Testis (tissue), 2 donors: ENCODE results near the gene SH3RF1.

Experiments used
- CTCF ChIP-seq, 3 experiments: fragments of 450-650 bp in 2 of 3; fragments of 200-600 bp in 1 of 3; sonication (generic) in 1 of 3; IDR thresholded peaks; one replicate each; pipeline ENCODE4 v1.5.1; 2016 to 2019; ENCODE audit warnings: antibody characterized with exemption in 3 of 3, mild to moderate bottlenecking in 2 of 3, moderate library complexity in 1 of 3
- POLR2A ChIP-seq: fragments of 450-650 bp; IDR thresholded peaks from one replicate; pipeline ENCODE4 v1.6.1; 2017; ENCODE audit warnings: antibody characterized with exemption, mild to moderate bottlenecking, moderate library complexity

- TF ChIP-seq CTCF (IDR thresholded peaks at IDR 0.05) (no peak), POLR2A (no peak)
Measured at GRCh38 chr4:169158046-169158445, 112.7 kb downstream of the SH3RF1 start.
